Stimulated activated CD4-positive, alpha-beta T cell treated with anti-CD3 and anti-CD28 coated beads, Interleukin-4, amount 100 ng/mL, for 24 hours (primary cell): ENCODE measurements around the gene CTDSPL.
"Not testable (repeated sequence)": the region's sequence is repeated elsewhere in the genome, so short reads cannot be mapped to it uniquely, and the experiment has no call there.

ENCODE experiments used
- DNase-seq: peaks from one replicate; pipeline ENCODE4 v3.0.0-alpha.2; 2020

CTDSPL gene, protein sequence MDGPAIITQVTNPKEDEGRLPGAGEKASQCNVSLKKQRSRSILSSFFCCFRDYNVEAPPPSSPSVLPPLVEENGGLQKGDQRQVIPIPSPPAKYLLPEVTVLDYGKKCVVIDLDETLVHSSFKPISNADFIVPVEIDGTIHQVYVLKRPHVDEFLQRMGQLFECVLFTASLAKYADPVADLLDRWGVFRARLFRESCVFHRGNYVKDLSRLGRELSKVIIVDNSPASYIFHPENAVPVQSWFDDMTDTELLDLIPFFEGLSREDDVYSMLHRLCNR

DNA sequence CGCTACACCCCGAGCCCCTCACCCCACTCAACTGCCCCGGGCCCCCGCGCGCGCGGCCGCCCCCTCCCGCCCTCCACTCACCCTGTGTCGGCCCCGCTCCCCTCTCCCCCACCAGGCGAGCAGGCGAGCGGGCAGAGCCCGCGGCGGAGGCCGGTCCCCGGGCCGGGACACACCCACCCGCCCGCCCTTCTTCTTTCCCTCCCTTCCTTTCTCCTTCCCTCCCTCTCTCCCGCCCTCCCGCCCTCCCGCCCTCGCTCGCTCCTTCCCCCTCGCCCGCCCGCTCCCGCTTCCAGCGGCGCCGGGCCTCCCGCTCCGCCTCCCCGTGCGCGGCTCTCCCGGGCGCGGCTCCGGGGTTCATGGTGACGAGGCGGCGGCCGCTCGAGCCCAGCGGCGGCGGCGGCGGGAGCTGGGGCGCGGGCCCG, at the start of gene CTDSPL:
CTDSPL (plus strand) TSS at position 261 of the 422 bp plus-strand sequence. CDS start 320 bp downstream, outside the sequence.
- no peak for DNase-seq

DNA sequence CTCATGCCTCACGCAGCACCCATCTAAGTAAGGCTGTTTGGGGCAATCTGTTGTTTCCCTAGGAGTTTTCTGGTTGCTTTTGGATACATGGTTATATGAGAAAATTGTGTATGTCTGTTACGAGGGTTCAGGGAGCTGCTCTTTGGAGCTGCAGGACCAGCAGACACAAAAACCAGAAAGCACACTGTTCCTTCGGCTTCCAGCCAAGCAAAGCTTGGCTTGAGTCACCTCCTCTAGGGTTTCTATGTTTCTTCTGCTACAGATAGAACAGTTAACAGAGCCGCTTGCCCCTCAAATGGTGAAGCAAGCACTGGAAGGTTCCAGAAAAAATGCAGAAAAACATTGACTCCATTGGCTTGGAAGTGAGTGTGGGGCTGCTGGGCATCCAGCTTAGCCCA, 49.2 kb upstream of the CTDSPL start:
- DNase-seq = no peak

DNA sequence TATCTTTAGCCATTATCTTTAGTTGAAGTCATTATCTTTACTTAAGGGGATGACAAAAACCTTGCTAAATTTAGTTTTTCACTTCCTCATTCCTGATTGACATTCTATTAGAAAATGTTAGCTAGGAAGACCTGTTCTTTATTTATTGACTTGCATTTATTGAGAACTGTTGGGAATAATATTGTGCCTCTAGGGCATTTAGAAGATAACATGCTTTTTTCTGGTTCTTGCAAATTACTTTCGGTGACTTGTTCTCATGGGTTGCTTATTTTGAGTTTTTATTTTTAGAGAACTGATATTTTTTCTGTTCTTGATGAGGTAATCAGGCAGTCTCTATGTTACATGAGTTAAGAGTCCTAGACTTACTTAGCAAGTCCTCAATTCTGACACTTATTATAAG, 48.3 kb upstream of the CTDSPL start:
- no peak for DNase-seq

DNA sequence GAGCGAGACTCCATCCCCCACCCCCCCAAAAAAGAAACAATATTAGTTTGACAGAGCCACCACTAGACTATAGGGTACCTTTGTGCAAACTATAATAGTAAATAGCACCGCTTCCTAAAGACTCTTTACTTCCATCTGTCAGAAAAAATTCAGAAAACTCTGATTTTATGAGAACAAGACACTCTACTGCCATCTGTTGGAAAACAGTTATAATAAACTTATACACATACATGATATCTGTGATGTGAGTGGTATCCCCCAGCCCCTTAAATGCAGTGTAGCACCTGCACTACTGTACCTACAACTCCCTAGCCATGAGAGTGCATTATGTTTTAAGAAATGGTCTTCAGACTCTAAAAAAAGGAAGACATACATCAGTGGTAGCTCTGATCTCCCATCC, 47.1 kb upstream of the CTDSPL start:
- no peak for DNase-seq

DNA sequence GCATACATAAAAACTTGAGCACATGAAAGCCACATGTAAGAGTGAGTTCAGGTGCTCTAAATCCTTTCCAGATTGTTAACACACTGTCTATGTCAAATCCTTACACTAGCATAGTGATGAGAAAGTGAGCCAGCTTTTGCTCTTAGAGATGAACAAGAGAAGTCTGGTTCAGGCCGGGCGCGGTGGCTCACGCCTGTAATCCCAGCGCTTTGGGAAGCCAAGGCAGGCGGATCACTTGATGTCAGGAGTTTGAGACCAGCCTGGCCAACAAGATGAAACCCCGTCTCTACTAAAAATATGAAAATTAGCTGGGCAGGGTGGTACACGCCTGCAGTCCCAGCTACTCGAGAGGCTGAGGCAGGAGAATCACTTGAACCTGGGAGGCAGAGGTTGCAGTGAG, 46.5 kb upstream of the CTDSPL start:
- DNase-seq = not testable (repeated sequence)

DNA sequence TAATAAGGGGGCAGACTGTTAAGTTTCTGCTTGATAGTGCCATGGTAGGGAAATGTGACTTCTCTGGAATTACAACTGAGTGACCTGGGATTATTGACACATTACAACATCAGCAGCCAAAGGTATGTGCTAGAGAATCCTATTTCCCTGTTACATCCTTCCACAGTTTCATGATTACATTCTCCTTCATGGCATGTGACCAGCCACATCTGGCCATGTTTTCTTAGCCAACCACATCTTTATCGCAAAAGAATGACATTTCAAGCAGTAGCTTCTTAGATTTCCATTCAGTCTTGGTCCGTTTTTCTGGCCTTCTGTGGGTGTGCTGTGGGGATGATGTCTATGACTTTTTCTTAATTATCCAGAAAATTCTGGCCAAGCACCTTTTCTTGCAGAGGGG, 45.4 kb upstream of the CTDSPL start:
- DNase-seq = no peak

DNA sequence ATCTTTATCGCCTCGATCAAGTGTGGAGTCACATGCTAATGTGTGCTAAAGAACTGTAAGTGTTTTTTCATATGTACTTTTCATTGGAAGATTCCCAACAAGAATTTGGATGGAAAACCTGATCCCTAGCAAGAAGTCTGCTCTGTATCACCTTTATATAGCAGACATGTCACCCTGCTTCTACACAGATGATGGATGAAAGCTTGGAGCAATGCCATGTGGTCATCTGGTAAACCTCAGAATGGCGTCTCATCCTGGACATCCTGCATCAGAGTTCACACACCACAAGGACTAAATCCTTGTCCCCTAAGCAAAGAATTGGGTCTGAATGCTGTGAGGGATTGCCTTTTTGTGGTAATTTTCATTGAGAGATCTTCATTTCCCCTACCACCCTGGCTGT, 42.1 kb upstream of the CTDSPL start:
- DNase-seq = no peak

DNA sequence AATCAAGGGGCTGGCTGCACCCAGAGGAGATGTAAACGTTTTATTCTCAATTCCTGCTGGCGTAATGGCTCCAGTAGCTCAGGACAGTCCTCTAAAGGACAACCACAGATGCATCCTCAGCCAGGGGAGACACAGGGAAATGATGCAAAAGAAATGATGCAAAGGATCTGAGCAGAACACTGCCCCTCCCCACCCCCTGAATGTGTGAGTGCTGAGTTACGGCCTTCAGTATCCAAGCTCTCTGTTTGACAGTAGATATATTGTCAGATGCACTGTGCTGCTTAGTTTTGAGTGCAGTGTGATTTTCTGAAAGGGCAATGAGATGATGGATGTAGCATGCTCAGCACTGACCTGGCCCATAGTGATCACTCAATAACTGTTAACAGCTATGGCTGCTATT, 41.4 kb upstream of the CTDSPL start:
- DNase-seq = no peak

DNA sequence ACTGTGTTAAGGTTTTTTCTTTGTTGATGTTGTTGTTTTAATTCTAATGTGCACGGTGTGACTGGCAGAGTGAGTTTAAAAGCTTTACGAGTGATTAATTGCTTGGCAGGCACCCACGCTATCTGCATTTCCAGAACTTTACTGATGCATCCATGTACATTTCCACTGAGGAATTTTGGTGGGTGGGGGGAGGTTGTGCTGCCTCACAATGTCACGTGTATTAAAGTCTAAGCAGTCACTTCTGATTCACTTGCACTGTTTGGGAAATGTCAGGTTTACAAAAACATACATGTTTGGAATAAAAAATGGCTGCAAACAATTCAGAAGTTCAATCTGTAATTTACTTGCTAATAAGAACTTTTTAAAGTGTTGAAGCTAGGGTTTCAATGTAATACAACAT, 38.5 kb upstream of the CTDSPL start:
- no peak for DNase-seq

DNA sequence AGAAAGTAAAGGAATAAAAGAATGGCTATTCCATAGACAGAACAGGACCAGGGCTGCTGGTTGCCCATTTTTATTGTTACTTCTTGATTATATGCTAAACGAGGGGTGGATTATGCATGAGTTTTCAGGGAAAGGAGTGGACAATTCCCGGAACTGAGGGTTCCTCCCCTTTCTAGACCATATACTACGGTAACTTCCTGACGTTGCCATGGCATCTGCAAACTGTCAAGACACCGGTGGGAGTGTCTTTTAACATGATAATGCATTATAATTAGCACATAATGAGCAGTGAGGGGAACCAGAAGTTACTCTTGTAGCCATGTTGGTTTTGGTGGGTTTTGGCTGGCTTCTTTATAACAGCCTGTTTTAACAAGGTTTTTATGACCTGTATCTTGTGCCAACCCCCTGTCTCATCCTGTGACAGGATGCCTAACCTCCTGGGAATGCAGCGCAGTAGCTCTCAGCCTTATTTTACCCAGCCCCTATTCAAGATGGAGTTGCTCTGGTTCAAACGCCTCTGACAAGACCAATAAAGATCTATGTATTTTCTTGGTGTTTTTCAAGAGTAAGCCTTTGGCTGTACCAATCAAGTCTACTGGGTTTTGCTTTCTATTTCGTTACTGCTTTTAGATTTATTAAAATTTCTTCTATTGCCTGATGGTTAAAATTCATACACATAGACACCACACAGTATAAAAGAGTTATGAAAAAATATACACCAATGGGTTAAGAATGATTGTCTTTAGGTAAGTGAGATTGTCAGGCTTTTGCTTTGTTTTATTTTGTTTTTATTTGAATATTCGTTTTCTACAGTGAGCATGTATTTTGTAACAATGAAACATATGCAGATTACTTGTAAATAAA, 37.4 kb upstream of the CTDSPL start:
- no peak for DNase-seq

DNA sequence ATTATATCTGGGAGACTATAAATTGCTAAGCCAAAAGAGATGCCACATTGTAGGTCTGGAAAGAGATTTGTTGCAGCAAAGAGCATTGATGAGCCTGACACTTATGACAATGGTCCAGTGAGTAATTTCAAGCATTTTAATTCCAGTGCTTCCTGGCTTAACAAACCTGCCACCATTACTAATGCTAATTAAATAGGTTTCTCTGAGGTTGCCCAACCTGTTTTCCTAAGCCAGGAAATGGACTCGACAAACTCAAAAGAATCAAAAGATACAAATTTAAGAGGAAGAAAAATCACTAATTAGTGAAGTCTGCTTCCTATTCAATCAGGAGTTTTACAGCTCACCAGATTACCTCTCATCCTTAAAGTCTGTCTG, 36.7 kb upstream of the CTDSPL start:
- no peak for DNase-seq

DNA sequence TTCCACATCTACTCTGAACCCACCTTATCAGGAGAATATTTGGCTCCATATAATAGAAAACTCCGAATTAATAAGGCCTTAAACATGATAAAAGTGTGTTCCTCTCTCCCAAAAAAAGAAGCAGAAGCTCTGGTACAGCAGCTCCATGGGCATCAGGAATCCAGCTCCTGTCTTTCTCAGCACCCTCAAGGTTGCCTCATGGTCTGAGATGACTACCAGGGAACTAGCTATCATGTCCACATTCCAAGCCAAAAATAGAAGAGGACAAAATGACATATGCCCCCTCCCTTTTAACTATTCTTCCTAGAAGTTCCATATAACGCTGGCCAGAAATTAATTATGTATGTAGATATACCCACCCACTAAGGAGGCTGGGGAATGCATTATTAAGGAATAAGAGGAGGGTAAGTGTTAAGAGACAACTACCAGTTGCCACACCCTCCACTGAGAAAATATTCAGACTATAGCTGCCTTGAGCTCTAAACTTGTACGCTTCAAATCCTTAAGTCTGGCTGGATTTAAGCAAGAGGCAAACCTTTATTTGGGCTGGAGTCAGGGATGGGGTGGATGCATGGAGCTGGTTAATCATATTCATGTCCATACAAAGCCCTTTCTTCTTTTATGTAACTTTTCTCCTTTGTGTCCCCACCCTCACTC, 35.8 kb upstream of the CTDSPL start:
- DNase-seq = no peak

DNA sequence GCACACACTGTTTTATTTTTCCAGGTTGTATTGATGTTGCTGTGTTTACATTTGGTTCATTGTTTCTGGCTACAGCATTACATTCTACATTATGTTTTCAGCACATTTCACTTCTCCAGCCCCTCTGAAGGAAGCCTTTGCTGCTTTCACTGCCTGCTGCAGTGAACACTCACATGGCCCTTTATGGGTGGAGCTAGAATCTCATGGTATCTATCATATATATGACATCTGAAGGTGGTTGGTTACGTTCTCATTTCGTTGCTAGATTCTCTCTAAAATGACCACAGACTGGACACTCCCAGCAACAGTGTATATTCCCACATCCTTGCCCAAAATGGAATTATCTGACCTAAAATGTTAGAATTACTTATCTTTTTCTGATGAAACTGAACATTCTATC, 35.2 kb upstream of the CTDSPL start:
- no peak for DNase-seq

DNA sequence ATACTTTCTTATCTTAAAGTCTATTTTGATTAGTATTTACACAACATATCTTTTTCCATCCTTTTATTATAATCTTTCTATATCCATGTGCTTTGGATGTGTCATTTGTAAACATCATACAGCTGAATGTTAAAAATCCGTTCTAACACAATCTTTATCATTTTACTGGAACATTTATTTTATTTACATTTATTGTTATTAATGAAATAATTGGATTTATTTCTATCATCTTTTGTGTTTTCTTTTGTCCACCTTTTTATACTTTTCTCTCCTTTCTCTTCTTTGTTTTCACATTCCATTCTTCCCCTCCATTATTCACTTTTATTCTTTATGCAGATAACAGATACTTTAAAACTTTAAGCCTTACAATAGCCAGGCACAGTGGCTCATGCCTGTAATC, 34.7 kb upstream of the CTDSPL start:
- no peak for DNase-seq

DNA sequence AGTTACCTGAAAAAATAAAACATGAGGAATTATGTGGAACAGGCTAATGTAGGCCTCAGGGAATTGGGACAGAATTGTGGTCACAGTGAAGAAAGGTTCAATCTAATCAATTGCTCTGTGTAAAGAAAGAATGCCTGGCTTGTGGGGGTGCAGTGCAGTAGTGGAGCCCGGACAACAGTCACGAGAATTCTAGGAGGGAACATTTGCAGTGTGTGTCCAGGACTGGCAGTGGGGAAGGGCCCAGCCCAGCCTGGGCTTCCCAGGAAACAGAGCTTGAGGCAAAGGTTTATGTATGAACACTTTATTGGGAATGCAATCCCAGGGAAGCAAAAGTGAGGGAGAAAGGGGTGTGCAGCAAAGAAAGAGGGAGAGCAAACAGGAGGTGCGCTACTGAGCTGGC, 29.2 kb upstream of the CTDSPL start:
- DNase-seq = no peak

DNA sequence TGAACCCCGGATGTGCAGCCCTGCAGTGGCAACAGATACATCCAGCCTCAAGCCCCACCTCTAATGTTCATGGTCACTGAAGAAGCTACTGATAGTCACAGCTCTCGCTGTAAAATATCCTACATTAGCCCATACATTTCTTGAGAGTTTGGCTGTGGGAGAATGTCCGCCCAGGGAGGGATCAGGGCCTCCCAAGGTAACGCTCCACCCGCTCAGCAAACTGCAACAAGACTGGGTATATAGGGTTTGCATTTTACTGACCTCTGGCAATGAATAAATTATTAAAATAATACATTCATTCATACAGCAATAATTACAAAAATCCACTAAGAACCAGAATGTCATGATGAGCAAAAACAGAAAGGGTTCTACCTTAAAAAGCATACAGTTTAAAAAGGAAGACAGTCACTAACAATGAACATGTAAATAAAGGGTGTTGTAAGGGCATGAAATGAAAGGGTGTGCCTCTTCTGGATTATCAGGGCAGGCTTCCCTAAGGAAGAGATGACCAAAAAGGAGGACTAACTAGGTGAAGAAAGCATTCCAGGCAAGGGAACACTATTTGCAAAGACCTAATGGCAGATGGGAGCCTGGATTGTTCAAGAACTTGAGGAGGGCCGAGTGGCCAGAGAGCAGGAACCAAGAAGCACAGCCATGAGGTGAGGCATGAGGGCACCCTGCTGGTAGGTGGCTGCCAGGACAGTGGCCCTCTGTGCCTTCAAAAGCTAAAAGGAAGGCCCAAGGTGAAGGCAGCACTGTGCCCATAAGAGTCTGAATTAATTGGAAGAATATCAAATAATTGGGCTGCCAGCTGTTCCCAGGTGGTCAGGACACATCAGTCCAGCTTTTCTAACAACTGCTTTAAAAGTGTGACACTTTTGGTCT, 28.1 kb upstream of the CTDSPL start:
- no peak for DNase-seq

DNA sequence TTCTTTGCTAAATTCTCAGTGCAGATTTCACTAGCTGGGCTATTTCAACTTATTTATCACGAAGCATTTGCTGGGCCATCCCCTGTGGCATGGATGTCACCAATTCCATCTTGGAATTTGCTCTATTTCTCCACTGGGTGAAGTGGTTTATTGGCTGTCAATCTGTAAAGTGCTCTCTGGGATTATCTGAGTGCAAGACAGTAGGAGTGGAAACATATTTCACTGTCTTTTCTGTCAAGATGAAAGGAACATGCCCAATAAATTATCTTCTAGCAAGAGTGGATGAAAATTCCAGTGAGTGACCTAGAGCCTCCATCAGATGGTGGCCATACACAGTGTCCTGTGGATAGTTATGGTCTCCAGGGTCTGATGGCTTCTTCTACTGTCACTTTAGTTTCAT, 25.1 kb upstream of the CTDSPL start:
- no peak for DNase-seq

DNA sequence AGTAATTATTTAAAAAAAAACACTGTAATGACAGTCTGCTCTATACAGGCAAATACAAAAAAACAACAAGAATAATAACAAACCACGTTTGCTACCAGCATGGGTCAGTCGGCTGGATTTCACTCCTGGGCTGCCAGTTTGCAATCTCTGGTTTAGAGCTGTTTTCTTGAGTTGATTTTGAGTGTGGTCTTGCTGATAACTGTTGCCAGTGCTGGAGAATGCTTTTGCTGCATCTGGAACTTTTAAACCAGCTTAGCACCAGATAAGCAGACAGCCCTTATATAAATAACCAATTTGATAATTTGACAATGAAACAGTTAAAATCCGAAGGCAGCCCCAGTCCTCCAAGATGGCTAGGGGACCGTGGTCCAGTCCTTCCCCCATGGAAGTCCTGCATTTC, 14.0 kb upstream of the CTDSPL start:
- DNase-seq = no peak

DNA sequence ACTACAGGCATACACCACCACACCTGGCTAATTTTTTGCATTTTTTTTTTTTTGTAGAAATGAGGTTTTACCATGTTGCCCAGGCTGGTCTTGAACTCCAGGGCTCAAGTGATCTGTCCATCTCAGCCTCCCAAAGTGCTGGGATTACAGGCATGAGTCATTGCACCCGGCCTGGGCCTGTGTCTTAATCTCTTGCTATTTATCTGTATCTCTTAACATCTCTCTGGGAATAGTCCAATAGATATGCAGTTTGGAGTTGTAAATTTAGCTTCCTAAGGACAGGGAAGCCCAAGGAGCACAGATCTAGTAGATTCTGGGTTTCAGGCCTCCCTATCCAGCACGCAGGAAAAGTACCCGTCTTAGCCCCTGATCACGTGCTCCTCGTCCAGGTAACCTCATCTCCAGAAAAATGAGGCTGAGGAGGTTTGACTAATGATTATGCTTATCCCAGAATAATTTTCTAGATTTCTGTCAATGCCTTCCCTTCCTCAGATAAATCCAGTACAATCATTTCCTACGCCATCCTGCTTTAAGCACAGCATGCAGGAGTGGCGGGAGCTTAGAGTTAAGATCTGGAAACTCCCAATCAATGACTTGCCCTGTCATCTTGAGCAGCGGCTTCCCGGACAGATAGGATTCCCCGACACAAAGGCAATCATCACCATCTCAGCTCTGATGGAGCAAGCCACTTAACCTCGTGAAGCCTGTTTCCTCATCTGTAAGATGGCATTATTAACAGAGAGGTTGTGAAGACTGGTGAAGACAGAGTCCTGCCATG, 12.3 kb upstream of the CTDSPL start:
- DNase-seq = no peak

DNA sequence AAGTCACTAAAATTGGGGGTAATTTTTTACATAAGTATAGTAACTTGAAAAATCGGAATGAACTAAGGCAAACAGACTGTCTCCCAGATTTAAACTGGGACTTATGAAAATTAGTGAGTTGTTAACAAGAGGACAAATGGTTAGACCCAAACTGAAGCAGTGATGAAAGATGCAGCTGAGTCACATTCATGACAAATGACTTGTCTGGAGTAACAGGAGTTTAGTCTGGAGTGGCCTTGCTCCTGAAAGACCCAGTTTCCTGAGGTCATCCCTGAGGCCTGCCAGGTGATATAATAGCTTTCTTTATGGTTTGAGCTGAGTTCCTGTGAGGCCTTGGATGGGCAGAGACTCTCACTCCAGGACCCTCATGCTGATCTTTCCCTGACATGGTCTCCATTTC, 9.6 kb upstream of the CTDSPL start:
- no peak for DNase-seq

DNA sequence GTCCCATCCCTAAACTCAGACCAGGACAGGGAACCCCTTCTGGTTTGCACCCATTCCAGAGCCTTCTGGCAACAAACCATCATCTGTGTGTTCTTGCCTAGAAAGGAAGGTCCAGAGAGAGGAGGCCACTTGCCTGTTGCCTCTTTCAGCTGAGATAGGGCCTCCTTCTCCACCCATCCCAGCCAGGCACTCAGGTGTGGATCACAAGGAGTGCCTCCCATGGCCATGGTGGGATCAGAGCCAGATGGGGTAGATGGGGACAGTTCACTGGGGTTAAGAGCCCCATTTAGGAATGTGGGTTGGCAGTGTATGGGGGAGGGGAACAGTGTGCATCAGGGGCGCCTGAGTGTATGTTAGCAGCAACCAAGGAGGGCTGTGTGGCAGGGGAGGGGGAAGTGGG, 8.9 kb upstream of the CTDSPL start:
- DNase-seq = no peak
